ENCODE results near the gene IGFBP3. TPM values are rescaled to one million over a fixed set of nuclear protein-coding genes. Genes with fewer than 3 reads are reported as not detected.
A peak's percentile ranks its signal among the peaks of the same experiment; 100 is the strongest.

IGFBP3 gene
- total and polyA plus RNA-seq, 2 of the 13 experiments (the other 11 are each of a cell fraction or from before 2014, with no cell fraction given): 57.5 TPM; not detected in 1

- no peak; the same call in 1 of the 2 replicates for TF ChIP-seq ZNF160 (CRISPR knock-in tag; IDR thresholded peaks at IDR 0.05)
- TF ChIP-seq BCLAF1 (IDR thresholded peaks at IDR 0.05): no peak
- no peak for TF ChIP-seq RBAK (CRISPR knock-in tag; IDR thresholded peaks at IDR 0.05)
- peak; percentile 51; the same call in 1 of the 2 replicates for TF ChIP-seq E2F2 (CRISPR knock-in tag; IDR thresholded peaks at IDR 0.05; ENCODE audit: borderline replicate concordance)
- no peak; the same call in 1 of the 2 replicates for TF ChIP-seq ZNF12 (CRISPR knock-in tag; IDR thresholded peaks at IDR 0.05)
- TF ChIP-seq GTF3A (CRISPR knock-in tag; conservative IDR thresholded peaks at IDR 0.05): no peak
- no peak for TF ChIP-seq JUNB (CRISPR knock-in tag; IDR thresholded peaks at IDR 0.05; ENCODE audit: borderline replicate concordance)
- no peak for TF ChIP-seq THAP7 (CRISPR knock-in tag; IDR thresholded peaks at IDR 0.05)
- no peak for TF ChIP-seq TMF1 (CRISPR knock-in tag; IDR thresholded peaks at IDR 0.05; ENCODE audit: low read depth)
- 0 out of 2 replicates have a peak, but pooled peaks have one; percentile 11 for TF ChIP-seq MEIS2 (CRISPR knock-in tag; IDR thresholded peaks at IDR 0.05)
- no peak for TF ChIP-seq ZNF10 (CRISPR knock-in tag; IDR thresholded peaks at IDR 0.05; ENCODE audit: borderline replicate concordance, low read depth)
- no peak for TF ChIP-seq ZNF556 (CRISPR knock-in tag; IDR thresholded peaks at IDR 0.05; ENCODE audit: borderline replicate concordance)
- 0 out of 2 replicates have a peak, but pooled peaks have one; percentile 30 for TF ChIP-seq ZFP90 (CRISPR knock-in tag; IDR thresholded peaks at IDR 0.05; ENCODE audit: borderline replicate concordance)
- no peak for TF ChIP-seq MTERF4 (CRISPR knock-in tag; IDR thresholded peaks at IDR 0.05)
- no peak for TF ChIP-seq ZNF703 (CRISPR knock-in tag; IDR thresholded peaks at IDR 0.05; ENCODE audit: borderline replicate concordance)
- peak; percentile 38; the same call in 1 of the 2 replicates for TF ChIP-seq HOXD1 (CRISPR knock-in tag; IDR thresholded peaks at IDR 0.05)
- no peak for TF ChIP-seq ZKSCAN5 (CRISPR knock-in tag; IDR thresholded peaks at IDR 0.05)
- no peak; the same call in 1 of the 2 replicates for TF ChIP-seq ZNF552 (CRISPR knock-in tag; IDR thresholded peaks at IDR 0.05; ENCODE audit: borderline replicate concordance)
- TF ChIP-seq FOSL1 (CRISPR knock-in tag; IDR thresholded peaks at IDR 0.05; ENCODE audit: borderline replicate concordance): no peak
- TF ChIP-seq ZNF512B (CRISPR knock-in tag; IDR thresholded peaks at IDR 0.05; ENCODE audit: borderline replicate concordance): no peak
Measured at GRCh38 chr7:45889367-45890067, 31.6 kb downstream of the IGFBP3 start (continued).

Data from HepG2 (cell line).